ENCODE results near the gene PEAK3.

PEAK3 gene

DNA sequence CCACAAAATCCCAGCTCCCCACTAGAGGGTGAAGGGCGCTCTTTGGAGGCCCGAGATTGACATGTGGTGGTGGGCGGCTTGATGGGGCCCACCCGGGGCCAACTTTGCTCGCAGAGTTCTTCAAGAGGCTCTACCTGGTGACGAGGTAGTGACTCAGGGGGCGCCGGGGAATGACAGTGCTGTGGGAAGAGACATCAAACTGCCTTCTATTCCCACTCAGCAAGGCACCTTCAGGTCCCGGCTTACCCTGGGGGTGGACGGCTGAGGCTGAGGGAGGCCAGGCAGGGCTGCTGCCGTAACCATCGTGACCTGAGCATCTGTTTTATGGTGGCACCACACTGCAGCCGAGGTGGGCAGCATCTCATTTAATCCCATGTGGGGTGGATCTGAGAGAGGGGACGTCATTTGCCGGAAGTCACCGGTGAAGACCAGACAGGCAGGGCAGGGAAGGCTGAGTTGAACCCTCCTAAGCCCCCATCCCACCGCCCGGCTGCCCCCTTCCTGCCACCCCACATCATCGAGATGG is 24.4 kb upstream of the PEAK3 start:
- no peak for DNase-seq (ENCODE audit: extremely low read depth, low read depth)

DNA sequence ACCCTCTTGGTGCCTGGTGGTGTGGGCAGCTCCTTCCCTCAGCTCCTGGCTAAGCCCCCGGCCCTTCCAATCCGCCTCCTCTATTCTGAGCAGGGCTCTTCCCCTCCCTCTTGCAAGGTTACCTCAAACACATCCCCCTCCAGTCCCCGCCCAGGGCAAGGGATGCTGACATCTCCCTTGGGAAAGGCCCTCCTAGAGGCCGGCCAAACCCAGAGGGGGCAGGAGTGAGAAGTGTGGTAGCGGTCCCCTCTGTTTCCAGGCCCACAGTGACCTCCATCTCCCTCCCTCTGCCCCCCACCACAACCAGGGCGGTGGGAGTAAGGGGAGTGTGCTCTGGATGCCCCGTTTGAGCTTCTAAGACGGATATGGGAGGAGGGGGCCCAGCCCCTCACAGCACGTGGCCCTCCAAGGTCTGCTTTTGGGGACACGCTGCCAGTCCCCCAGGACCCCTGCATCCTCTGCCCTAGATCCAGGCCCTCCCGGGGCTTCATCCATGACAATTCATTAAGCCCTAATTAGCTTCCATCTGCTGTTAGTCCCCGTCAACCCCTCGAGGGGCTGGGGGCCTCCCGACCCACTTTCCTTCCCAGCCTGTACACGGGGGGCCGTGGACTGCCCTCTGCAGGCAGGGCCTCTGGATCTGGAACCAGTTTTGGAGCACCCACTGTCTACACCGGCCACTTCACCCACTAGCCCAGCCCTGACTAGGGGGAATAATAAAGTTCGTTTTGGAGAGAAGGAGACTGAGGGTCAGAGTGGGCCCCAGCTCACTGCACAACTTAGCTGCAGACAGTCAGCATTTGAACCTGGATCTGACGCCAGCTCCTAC is 23.7 kb upstream of the PEAK3 start:
- no peak for TF ChIP-seq CTCF (IDR thresholded peaks at IDR 0.05; ENCODE audit: low read depth, low read length)
- DNase-seq (ENCODE audit: extremely low read depth, low read depth): no peak

More for the DNA sequence above, 24.4 kb upstream of the PEAK3 start:
- TF ChIP-seq CTCF (IDR thresholded peaks at IDR 0.05; ENCODE audit: low read depth, low read length): no peak

- DNase-seq (ENCODE audit: extremely low read depth, low read depth): no peak
- TF ChIP-seq CTCF (IDR thresholded peaks at IDR 0.05; ENCODE audit: low read depth, low read length): no peak
Observed at GRCh38 chr19:2303211-2303798, 21.3 kb upstream of the PEAK3 start.

DNA sequence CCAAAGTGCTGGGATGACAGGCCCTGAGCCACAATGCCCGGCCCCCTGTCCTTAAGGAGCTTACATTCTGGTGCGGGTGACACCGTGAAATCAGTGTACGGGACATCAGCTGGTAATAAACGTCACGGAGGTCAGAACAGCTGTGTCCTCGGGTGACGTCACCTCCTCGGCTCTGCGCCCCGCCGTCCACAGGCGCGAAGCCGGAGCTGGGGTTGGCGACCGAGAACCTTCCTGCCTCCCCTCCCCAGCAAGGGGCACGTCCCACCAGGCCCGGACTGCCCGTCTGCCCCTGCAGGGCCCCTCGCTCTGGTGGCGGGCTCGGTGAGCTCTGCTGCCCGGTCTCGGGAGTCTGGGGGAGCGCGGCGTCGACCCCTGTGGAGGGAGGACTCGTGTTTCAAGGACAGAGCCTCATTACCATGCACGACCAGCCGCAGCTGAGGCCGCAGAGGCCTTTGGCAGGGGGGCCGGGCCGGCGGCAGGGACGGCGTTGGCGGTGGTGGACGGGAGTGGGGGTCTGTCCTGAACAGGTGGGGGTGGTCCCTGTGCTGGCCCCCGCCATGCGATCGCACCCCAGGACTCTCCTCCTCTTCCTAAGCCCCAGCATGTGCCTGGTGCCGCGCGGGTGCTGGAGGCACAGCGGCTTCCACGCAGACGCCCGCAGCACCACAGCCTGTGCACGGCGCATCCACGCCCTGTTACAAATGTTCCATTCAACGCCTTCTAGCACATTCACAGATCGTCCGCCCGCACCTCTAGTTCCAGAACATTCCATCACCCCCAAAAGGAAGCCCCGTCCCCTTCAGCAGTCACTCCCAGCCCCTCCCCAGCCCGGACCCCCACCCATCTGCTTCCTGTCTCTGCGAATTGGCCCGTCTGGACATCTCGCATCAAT is 20.6 kb upstream of the PEAK3 start:
- no peak for TF ChIP-seq CTCF (IDR thresholded peaks at IDR 0.05; ENCODE audit: low read depth, low read length)
- no peak for DNase-seq (ENCODE audit: extremely low read depth, low read depth)

DNA sequence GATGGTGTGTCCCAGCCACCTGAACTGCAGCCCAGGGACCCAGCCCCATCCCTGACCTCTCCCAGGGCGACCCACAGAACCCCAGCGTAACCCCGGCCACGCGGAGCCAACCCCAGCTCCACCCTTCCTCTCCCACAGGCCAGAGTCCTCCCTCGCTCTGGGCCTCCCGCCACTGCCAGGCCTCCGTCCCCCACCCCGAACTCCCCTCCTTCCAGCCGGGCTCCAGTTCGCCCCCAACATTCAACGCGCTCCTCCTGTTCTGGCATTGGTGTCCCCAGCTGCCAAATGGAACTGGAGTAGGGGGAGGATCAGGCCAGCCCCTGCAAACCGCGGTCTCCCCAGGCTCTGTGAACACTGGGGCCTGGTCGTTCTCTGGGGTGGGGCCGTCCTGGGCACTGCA is 18.6 kb upstream of the PEAK3 start:
- no peak for TF ChIP-seq CTCF (IDR thresholded peaks at IDR 0.05; ENCODE audit: low read depth, low read length)
- no peak for DNase-seq (ENCODE audit: extremely low read depth, low read depth)

DNA sequence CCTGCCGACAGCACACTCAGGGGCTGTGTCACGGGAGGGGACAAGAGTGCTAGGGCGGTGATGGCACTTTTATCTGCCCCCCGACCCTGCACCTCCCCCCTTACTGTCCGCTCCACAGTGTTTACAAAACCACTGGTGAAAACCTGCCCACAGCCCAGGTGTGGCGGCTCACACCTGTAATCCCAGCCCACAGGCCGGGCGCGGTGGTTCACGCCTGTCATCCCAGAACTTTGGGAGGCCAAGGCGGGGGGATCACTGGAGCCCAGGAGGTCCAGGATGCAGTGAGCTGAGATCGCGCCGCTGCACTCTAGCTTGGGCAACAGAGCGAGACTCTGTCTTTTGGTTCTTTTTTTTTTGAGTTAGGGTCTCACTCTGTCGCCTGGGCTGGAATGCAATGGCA is 14.2 kb upstream of the PEAK3 start:
- no peak for DNase-seq (ENCODE audit: extremely low read depth, low read depth)
- TF ChIP-seq CTCF (IDR thresholded peaks at IDR 0.05; ENCODE audit: low read depth, low read length): no peak

All from AG09319 (cell line).